Ishikawa (cell line): ENCODE data around the gene CIAO3.

ENCODE experiments used
- CEBPB ChIP-seq: IDR thresholded peaks from 2 replicates; pipeline ENCODE4 v1.6.1; 2012
- EP300 ChIP-seq: IDR thresholded peaks from 2 replicates; pipeline ENCODE4 v1.6.1; 2012; ENCODE audit warnings: borderline replicate concordance
- MAX ChIP-seq: IDR thresholded peaks from 2 replicates; pipeline ENCODE4 v1.6.1; 2012
- RAD21 ChIP-seq: IDR thresholded peaks from 2 replicates; pipeline ENCODE4 v1.6.1; 2012; ENCODE audit warnings: low read depth
- TAF1 ChIP-seq: IDR thresholded peaks from 2 replicates; pipeline ENCODE4 v1.6.1; 2012; ENCODE audit warnings: low read depth, mild to moderate bottlenecking
- TCF12 ChIP-seq: IDR thresholded peaks from 2 replicates; pipeline ENCODE4 v1.6.1; 2012; ENCODE audit warnings: low read depth
- TEAD4 ChIP-seq: IDR thresholded peaks from 2 replicates; pipeline ENCODE4 v1.6.1; 2012
- YY1 ChIP-seq: IDR thresholded peaks from 2 replicates; pipeline ENCODE4 v1.6.1; 2012; ENCODE audit warnings: low read depth
- ZBTB7A ChIP-seq: IDR thresholded peaks from 2 replicates; pipeline ENCODE4 v1.6.1; 2012; ENCODE audit warnings: low read depth
- TF ChIP-seq, protein P1 (sequence below): IDR thresholded peaks from 2 replicates; pipeline ENCODE4 v1.6.1; 2012
- TF ChIP-seq, protein P2 (sequence below): IDR thresholded peaks from 2 replicates; pipeline ENCODE4 v1.6.1; 2012; ENCODE audit warnings: low read depth, mild to moderate bottlenecking

- TF ChIP-seq TEAD4 (no peak), ZBTB7A (no peak), YY1 (no peak), MAX (no peak), EP300 (no peak), TAF1 (no peak), CEBPB (no peak), TCF12 (no peak), RAD21 (no peak)
- TF ChIP-seq, protein P1, sequence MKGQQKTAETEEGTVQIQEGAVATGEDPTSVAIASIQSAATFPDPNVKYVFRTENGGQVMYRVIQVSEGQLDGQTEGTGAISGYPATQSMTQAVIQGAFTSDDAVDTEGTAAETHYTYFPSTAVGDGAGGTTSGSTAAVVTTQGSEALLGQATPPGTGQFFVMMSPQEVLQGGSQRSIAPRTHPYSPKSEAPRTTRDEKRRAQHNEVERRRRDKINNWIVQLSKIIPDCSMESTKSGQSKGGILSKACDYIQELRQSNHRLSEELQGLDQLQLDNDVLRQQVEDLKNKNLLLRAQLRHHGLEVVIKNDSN: no peak
- TF ChIP-seq, protein P2, sequence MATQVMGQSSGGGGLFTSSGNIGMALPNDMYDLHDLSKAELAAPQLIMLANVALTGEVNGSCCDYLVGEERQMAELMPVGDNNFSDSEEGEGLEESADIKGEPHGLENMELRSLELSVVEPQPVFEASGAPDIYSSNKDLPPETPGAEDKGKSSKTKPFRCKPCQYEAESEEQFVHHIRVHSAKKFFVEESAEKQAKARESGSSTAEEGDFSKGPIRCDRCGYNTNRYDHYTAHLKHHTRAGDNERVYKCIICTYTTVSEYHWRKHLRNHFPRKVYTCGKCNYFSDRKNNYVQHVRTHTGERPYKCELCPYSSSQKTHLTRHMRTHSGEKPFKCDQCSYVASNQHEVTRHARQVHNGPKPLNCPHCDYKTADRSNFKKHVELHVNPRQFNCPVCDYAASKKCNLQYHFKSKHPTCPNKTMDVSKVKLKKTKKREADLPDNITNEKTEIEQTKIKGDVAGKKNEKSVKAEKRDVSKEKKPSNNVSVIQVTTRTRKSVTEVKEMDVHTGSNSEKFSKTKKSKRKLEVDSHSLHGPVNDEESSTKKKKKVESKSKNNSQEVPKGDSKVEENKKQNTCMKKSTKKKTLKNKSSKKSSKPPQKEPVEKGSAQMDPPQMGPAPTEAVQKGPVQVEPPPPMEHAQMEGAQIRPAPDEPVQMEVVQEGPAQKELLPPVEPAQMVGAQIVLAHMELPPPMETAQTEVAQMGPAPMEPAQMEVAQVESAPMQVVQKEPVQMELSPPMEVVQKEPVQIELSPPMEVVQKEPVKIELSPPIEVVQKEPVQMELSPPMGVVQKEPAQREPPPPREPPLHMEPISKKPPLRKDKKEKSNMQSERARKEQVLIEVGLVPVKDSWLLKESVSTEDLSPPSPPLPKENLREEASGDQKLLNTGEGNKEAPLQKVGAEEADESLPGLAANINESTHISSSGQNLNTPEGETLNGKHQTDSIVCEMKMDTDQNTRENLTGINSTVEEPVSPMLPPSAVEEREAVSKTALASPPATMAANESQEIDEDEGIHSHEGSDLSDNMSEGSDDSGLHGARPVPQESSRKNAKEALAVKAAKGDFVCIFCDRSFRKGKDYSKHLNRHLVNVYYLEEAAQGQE: no peak
These were observed 15.2 kb downstream of the CIAO3 start for GRCh38 chr16:725463-726187.
